Measurements from ENCODE around the gene GCK. TPM values are rescaled to one million over a fixed set of nuclear protein-coding genes. Genes with fewer than 3 reads are reported as not detected.
A peak's percentile ranks its signal among the peaks of the same experiment; 100 is the strongest.

Gene GCK
- total RNA-seq, 2 donors from 2014 or later: 0.45 TPM; not detected in 1

DNA sequence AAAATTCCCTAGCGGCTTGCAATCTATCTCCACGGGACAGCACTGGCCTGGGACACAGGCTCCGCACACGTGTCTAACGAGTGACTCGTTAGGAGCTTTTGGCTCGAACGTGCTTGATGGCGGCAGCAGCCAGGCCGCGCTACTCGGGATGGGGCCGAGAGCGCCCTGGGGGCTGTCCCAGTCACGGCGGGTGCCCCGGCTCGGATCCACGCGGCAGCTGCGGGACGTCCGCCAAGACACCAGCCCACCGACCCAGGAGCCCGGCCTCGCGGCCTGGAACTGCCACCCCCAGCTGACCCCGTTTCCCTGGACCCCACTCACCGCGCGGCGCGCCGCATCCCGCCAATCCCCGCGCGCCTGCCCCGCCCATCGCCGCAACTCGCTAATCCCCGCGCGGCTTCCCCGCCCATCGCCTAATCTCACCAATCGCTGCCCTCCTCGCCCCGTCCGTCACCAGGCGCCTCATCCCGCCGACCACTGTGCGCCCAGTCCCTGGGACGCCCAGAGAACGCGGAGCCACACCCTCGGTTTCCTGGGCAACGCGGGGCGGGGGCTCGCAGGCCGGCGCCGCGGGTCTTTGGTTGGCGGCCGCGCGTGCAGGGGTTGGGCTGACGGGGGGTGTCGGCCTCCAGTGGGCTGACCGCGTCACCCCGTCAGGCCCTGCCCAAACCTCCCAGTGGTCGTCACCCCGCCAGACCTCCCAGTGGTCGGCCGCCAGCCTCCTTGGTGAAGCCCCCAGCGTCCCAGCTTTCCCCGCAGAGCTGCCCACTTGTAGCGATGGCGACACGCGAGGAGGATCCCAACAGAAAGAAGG lies 65.8 kb downstream of the GCK start, which contains the start of gene POLD2:
POLD2 (minus strand) TSS at position 359 of the 814 bp plus-strand sequence. CDS start 1,495 bp downstream, outside the sequence.
- H3K9me3 ChIP-seq (ENCODE audit: control insufficient read depth, low read length, poor library complexity, severe bottlenecking): no peaks in the 10 kb centered on the region
- Mint-ChIP-seq H3K4me3 (peak within 1 kb of the TSS; percentile 96), H3K36me3 (ENCODE audit: low read depth) (no peaks in the 10 kb centered on the region)

DNA sequence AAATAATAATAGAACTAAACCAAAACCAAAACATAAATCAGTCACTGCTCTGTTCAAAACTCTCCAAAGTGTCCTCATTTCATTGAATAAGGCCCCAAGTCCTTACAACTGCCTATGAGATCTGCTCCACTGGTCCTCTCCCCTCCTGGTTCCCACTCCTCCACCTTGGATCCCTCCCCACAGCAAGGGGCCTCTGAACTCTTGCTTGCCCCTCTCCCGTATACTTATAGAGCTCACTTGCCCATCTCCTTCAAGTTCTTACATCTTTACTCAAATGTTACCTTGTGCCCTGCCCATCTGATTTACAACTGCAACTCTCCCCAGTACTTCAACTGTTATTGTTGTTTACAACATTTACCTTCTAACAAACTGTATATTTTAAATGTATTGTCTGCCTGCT lies 66.7 kb downstream of the GCK start:
- peaks cover 14% of the 10 kb centered on the region for H3K4me1 Mint-ChIP-seq
- peak overlapping the region; percentile 90 for H3K27ac Mint-ChIP-seq
- H3K4me3 Mint-ChIP-seq: peak overlapping the region; percentile 96
- no peaks in the 10 kb centered on the region for H3K36me3 Mint-ChIP-seq (ENCODE audit: low read depth)
- no peaks in the 10 kb centered on the region for H3K9me3 ChIP-seq (ENCODE audit: control insufficient read depth, low read length, poor library complexity, severe bottlenecking)
- ATAC-seq (no peak), DNase-seq (no peak)
- no peaks in the 10 kb centered on the region for H3K27me3 Mint-ChIP-seq

More for the DNA sequence above, 65.8 kb downstream of the GCK start, which contains the start of gene POLD2:
- H3K4me1 Mint-ChIP-seq: peaks cover 14% of the 10 kb centered on the region
- no peaks in the 10 kb centered on the region for H3K27me3 Mint-ChIP-seq
- peak within 1 kb of the TSS; percentile 90 for H3K27ac Mint-ChIP-seq
- DNase-seq: peak; percentile 95 to 96 (median 96)
- ATAC-seq: peak; percentile 99

DNA sequence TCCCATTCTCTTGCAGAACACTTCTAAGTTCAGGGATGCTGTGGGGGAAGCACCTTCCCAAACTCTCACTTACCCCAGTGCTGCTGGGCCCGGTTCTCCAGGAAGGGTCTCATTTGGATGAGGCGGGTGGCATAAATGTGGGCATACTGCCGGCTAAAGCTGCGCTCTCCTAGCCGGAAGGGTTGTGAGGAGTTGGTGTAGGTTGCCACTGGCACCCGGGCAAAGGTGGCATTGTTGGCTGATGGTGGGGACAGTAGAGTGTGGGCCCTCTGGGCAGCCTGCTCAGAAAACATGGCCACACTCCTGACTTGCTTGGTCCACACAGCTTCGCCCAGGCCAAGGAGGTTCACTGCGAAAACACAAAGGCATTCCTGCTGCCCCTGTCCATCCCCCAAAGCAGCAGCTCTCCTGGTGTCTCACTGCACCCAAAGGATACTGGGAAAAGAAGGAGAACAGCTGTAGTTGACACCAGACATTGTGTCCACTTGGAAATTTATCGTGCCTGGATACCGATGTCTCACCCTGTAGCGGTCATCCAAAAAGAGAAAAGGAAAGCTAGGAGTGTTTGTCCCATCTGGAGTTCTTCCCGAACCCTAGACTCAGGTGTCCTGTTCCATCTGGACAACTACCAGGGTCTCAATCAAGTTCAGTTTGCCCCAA lies 67.3 kb downstream of the GCK start:
- no peaks in the 10 kb centered on the region for H3K9me3 ChIP-seq (ENCODE audit: control insufficient read depth, low read length, poor library complexity, severe bottlenecking)
- H3K27ac Mint-ChIP-seq: peak overlapping the region; percentile 90
- peaks cover 14% of the 10 kb centered on the region for H3K4me1 Mint-ChIP-seq
- no peaks in the 10 kb centered on the region for H3K36me3 Mint-ChIP-seq (ENCODE audit: low read depth)
- H3K27me3 Mint-ChIP-seq: no peaks in the 10 kb centered on the region
- ATAC-seq (no peak), DNase-seq (no peak)
- peak overlapping the region; percentile 96 for H3K4me3 Mint-ChIP-seq

DNA sequence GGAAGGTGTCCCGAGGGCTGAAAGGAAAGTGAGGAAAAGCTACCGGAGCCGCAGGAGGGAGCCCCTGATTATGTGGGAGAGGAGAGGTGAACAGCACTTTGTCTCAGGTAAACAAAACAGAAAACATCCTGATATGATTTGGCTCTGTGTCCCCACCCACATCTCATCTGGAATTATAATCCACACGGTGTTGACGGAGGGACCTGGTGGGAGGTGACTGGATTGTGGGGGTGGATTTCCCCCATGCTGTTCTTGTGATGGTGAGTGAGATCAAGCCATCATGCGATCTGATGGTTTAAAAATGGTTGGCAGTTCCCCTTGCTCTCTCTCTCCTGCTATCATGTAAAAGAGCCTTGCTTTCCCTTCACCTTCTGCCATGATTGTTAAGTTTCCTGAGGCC lies 68.8 kb downstream of the GCK start:
- Mint-ChIP-seq H3K27ac (peak overlapping the region; percentile 53), H3K36me3 (ENCODE audit: low read depth) (no peaks in the 10 kb centered on the region), H3K4me1 (peaks cover 14% of the 10 kb centered on the region), H3K4me3 (no peak overlapping the region), H3K27me3 (no peaks in the 10 kb centered on the region)
- no peaks in the 10 kb centered on the region for H3K9me3 ChIP-seq (ENCODE audit: control insufficient read depth, low read length, poor library complexity, severe bottlenecking)
- DNase-seq: no peak
- no peak for ATAC-seq

DNA sequence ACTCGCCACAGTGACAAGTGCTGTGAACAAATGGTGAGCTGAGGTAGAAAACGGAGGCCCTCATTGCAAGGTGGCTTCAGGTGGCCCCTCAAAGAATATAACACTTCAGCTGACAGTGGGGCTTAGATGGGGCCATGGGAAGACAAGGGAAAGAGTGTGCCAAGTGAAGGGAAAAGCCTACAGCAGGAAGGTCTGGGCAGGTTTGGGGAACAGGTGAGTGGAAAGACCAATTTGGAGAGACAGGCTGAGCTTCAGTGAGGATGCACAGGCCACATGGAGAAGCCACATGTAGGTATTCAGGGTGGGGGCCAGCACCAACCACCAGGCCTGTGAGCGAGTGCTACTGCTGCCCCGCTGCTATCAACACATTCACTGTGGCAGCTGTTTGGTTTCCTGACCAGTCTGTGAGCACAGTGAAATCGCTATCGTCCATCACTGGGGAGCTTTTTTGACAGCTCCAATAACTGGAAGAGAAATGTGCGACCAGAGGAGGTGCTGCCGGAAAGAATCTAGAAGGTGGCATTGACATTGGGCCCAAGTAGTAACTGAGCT lies 69.3 kb downstream of the GCK start:
- no peak for ATAC-seq
- Mint-ChIP-seq H3K4me3 (no peak overlapping the region), H3K36me3 (ENCODE audit: low read depth) (no peaks in the 10 kb centered on the region), H3K27me3 (no peaks in the 10 kb centered on the region), H3K4me1 (peaks cover 14% of the 10 kb centered on the region), H3K27ac (peak overlapping the region; percentile 37)
- no peak for DNase-seq
- no peaks in the 10 kb centered on the region for H3K9me3 ChIP-seq (ENCODE audit: control insufficient read depth, low read length, poor library complexity, severe bottlenecking)

DNA sequence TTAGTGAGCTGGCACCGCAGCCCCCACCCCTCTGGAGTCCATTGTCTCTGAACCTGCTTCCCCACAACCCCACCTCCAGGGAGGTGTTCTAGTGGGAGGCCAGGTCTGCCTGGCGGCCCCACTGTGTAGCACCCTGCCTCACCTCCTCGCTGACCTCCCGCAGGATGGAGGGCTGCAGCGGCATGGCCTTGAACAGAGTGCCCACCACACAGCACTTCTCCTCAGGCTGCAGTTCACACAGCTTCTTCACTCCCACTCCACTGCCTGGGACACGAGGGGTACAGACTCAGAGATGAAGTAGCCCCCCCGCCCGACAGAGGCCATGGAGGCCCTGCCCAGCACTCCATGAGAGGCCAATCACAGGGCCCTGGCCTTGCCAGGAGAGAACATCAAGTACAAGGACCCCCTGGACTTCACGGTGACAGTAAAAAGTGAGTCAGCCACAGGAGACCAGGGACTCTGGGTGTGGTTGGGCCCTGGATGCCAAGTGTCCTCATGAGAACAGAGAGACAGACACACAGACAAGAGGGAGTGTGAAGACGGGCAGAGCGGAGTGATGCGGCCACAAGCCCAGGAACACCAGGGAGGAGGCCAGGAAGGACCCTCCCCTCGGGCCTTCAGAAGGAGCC lies 71.3 kb downstream of the GCK start:
- H3K27me3 Mint-ChIP-seq: no peaks in the 10 kb centered on the region
- no peak for DNase-seq
- peaks cover 11% of the 10 kb centered on the region for H3K4me1 Mint-ChIP-seq
- ATAC-seq: no peak
- H3K27ac Mint-ChIP-seq: no peak overlapping the region
- no peak overlapping the region for H3K4me3 Mint-ChIP-seq
- no peaks in the 10 kb centered on the region for H3K9me3 ChIP-seq (ENCODE audit: control insufficient read depth, low read length, poor library complexity, severe bottlenecking)
- no peaks in the 10 kb centered on the region for H3K36me3 Mint-ChIP-seq (ENCODE audit: low read depth)

DNA sequence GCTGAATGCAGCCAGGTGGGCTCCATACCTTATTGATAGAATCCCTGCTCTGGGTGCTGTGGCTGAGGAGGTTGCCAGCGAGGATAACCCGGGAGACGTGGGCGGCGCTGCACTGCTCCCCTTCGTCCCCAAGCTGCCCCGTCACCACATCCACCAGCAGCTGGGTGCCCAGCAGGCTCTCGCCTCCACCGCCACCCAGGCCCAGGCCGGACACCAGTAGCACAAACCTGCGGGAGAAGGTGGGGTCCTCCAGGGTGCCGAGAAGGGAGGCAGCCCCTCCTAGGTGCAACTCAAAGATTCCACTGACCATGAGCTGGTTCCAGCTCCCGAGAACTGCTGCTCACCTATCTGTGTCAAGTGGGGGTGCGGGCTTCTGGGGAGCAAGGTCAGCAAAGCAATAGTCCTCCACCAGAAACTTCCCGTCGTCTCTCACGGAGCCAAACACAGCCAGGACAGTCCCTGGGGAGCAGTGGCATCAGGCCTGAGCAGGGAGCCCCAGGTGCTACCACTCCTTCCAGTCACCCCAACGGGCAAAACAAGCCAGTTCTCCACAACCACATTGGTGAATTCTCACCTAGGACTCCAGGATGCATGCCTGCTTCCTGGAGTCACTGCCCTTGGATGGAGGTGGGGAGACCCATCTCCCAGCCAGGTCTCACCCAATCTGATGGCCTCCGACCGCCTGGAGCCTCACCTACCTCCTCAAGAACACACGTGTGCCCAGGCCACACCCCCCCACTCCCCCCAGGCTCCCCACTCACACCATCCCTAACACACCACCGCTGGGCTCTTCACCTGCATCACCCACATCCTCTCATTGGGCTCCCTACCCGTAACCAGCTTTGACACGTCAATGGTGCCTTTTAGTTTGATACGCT lies 72.2 kb downstream of the GCK start:
- H3K4me1 Mint-ChIP-seq: peaks cover 7% of the 10 kb centered on the region
- ATAC-seq: no peak
- H3K4me3 Mint-ChIP-seq: no peak overlapping the region
- H3K27ac Mint-ChIP-seq: no peak overlapping the region
- H3K9me3 ChIP-seq (ENCODE audit: control insufficient read depth, low read length, poor library complexity, severe bottlenecking): no peaks in the 10 kb centered on the region
- H3K36me3 Mint-ChIP-seq (ENCODE audit: low read depth): no peaks in the 10 kb centered on the region
- H3K27me3 Mint-ChIP-seq: no peaks in the 10 kb centered on the region
- no peak for DNase-seq

DNA sequence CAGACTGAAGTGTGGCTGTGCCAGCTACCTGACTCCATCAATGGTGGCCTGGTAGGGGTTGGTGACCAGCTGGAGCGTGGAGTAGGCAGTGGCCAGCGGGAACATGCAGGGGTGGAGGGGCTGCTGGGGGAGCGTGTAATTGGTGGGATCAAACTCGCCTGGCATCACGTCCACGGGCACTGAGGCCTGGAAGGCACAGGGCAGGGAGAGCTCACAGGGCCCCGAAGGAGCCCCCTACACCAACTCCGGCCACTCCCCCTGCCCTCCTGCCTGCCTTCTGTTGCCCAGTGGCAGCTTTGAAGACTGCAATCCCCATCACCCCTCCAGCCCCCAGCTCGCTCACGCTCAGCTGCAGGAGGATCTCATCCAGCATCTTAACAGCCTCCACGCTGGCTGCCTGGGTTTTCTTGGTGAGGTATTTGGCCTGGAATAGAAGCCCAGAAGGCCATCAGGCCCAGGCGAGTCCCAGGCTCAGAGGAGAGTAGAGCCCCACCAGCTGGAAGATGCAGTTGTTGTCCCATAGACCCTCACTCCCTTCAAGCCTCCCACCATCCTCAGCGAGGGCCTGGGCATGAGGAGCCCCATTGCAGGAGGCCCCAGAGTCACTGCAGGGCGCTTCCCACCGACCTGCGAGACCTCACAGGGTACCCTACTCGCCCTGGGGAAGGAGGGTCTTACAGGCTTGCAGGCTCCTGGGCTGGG lies 73.0 kb downstream of the GCK start:
- H3K4me1 Mint-ChIP-seq: peaks cover 7% of the 10 kb centered on the region
- H3K36me3 Mint-ChIP-seq (ENCODE audit: low read depth): no peaks in the 10 kb centered on the region
- H3K27me3 Mint-ChIP-seq: no peaks in the 10 kb centered on the region
- H3K9me3 ChIP-seq (ENCODE audit: control insufficient read depth, low read length, poor library complexity, severe bottlenecking): no peaks in the 10 kb centered on the region
- H3K4me3 Mint-ChIP-seq: no peak overlapping the region
- DNase-seq (no peak), ATAC-seq (no peak)
- no peak overlapping the region for H3K27ac Mint-ChIP-seq

DNA sequence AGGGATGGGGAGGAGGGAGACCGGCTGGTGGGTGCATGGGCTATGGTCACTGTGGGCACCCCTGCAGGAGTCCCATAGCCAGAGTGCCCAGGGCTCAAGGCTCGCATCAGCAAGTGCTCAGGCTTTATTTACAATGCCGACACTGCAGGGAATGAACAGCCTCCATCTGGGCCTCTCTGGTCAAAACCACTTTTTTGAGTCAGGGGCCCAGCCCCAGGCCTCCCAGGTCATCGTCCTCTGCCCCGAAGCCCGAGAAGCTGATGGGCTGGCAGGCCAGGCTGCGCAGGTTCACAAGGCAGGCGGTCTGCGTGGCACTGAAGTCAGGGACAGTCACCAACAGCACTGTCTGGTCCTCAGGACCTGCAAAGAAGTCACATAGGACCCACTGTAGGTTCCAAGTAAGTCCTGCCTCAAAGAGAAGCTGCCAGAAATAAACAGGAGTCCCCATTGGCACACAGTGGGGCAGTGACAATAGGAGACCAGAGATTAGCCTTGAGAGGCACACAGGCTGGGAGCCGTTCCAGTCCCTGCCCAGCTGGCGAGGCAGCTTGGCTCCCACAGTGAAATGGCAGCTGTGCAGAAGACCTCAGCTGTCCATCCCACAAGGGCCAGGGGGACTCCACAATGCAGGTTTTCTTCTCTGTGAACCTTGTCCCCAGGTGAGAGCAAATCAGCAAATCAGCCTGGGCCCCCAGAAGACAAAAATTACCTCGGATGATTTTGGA lies 74.5 kb downstream of the GCK start:
- H3K27me3 Mint-ChIP-seq: no peaks in the 10 kb centered on the region
- peaks cover 3% of the 10 kb centered on the region for H3K4me1 Mint-ChIP-seq
- no peaks in the 10 kb centered on the region for H3K9me3 ChIP-seq (ENCODE audit: control insufficient read depth, low read length, poor library complexity, severe bottlenecking)
- DNase-seq (no peak), ATAC-seq (no peak)
- no peak overlapping the region for H3K4me3 Mint-ChIP-seq
- H3K27ac Mint-ChIP-seq: no peak overlapping the region
- H3K36me3 Mint-ChIP-seq (ENCODE audit: low read depth): no peaks in the 10 kb centered on the region

DNA sequence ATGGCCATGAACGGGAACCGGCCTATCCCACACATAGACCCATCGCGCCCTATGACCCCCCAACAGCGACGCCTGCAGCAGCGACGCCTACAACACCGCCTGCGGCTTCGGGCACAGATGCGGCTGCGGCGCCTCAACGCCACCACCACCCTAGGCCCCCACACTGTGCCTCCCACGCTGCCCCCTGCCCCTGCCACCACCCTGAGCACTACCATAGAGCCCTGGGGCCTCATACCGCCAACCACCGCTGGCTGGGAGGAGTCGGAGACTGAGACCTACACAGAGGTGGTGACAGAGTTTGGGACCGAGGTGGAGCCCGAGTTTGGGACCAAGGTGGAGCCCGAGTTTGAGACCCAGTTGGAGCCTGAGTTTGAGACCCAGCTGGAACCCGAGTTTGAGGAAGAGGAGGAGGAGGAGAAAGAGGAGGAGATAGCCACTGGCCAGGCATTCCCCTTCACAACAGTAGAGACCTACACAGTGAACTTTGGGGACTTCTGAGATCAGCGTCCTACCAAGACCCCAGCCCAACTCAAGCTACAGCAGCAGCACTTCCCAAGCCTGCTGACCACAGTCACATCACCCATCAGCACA lies 75.4 kb downstream of the GCK start:
- Mint-ChIP-seq H3K27ac (no peak overlapping the region), H3K27me3 (no peaks in the 10 kb centered on the region), H3K36me3 (ENCODE audit: low read depth) (no peaks in the 10 kb centered on the region), H3K4me1 (no peaks in the 10 kb centered on the region), H3K4me3 (no peak overlapping the region)
- DNase-seq: no peak
- ATAC-seq: no peak
- no peaks in the 10 kb centered on the region for H3K9me3 ChIP-seq (ENCODE audit: control insufficient read depth, low read length, poor library complexity, severe bottlenecking)

DNA sequence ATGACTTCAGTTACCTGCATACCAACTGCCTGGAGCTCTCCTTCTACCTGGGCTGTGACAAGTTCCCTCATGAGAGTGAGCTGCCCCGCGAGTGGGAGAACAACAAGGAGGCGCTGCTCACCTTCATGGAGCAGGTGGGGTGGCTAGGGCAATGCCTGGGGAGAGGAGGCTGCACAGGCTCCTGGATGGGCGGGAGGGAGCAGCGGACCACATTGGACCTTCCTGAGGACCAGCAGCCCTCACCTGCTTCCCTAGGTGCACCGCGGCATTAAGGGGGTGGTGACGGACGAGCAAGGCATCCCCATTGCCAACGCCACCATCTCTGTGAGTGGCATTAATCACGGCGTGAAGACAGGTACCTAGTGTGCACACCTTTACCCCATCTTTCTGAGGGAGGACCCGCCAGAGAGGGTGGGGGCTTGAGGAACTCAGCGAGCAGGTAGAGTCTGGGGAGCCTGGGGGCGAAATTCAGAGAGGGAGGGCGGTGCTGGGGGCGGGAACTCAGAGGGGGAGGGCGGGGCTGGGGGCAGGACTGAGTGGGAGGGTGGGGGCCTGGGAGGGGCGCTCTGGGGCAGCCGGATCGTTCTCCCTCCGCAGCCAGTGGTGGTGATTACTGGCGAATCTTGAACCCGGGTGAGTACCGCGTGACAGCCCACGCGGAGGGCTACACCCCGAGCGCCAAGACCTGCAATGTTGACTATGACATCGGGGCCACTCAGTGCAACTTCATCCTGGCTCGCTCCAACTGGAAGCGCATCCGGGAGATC lies 76.1 kb downstream of the GCK start:
- no peak overlapping the region for H3K27ac Mint-ChIP-seq
- H3K4me1 Mint-ChIP-seq: no peaks in the 10 kb centered on the region
- DNase-seq: no peak
- no peaks in the 10 kb centered on the region for H3K9me3 ChIP-seq (ENCODE audit: control insufficient read depth, low read length, poor library complexity, severe bottlenecking)
- ATAC-seq: no peak
- no peak overlapping the region for H3K4me3 Mint-ChIP-seq
- H3K36me3 Mint-ChIP-seq (ENCODE audit: low read depth): no peaks in the 10 kb centered on the region
- H3K27me3 Mint-ChIP-seq: no peaks in the 10 kb centered on the region
